ENCODE measurements around the gene LRRN3.

Gene LRRN3

GRCh38 chr7:111077001-111077400, 13.9 kb upstream of the LRRN3 start:
- no peak for DNase-seq (ENCODE audit: low spot score)
- no peak for FAIRE-seq

DNA sequence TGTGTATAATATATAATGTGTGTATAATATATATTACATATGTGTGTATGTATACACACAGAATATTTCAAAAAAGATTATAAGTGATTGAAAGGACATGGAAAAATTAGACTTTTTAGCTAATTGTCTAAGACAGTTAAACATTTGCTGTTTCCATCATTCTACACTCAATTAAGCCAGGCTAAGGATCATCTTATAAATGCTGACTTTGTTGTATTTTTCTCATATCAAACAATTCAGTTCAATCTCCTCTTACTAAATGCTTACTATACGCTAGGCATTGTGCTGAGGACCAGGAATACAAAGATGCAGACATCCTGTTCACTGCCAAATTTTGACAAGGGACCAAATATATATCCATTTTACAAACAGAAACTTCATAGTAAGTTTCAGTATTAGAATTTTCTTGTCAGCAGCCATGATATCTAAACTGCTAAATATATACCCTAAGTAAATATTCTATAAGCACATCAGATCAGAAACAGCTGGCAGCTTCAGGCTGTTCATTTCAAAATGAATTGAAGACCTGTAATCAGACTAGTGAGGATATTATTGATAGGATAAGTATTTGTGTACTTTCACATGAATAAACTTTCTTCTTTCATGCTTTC, 10.3 kb upstream of the LRRN3 start:
- FAIRE-seq: no peak

DNA sequence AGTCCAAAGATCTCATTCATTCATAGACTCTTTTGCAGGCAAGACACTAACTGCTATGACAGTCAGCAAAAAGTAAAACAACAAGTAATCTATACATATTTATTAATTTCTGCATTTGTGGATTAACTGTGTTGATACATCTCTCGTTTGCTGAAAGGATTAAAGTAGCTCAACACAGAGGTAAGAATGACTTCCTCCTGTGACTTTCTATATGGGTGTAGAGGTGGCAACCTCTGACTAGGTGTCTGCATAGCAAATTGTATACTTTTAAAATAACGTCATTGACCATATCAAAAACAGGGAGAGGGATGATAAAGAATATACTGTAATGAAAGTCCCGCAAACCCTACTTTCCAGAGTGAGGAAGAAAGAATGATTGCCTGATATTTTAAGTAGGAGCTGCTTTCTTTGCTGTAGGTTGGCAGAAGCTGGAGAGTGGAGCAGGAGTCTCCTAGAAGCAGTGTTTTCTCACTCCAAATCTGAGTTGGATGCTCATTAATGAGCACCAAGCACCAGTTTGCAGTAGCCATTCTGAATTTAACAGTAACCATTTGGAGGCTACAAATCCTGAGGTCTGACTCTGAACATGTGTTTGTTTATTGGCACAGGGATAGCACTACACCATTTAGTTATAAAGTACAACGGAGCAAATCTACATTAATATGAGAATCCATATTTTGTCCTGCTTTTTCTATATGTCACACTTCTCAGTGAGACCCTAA, 9.2 kb upstream of the LRRN3 start:
- no peak for DNase-seq (ENCODE audit: low spot score)
- no peak for FAIRE-seq

More for the DNA sequence above, 10.3 kb upstream of the LRRN3 start:
- no peak for DNase-seq (ENCODE audit: low spot score)

GRCh38 chr7:111082351-111082750, 8.6 kb upstream of the LRRN3 start:
- FAIRE-seq (no peak), DNase-seq (ENCODE audit: low spot score) (no peak)

- DNase-seq (ENCODE audit: low spot score) (no peak), FAIRE-seq (no peak)
Observed at GRCh38 chr7:111083413-111083812, 7.5 kb upstream of the LRRN3 start.

GRCh38 chr7:111085356-111085755, 5.6 kb upstream of the LRRN3 start:
- FAIRE-seq (no peak), DNase-seq (ENCODE audit: low spot score) (no peak)

DNA sequence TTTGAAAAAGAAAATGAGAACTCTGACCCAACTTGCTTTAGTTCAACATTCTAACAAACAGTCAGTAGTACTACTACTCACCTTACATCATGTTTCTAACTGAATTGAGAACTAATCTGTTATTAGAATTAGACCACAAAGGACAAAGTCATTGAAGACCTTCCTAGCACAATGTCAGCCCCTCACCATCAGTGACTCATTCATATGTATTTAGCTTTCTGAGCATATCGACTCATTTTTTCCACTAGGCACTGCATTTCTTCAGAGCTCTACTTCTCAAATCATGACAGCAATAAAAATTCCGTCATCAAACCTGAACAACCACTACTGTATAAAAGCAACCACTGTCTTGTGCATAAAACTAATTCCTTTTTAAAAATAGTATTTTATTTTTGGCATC, 4.4 kb upstream of the LRRN3 start:
- DNase-seq (ENCODE audit: low spot score) (no peak), FAIRE-seq (no peak)

GRCh38 chr7:111088328-111088727, 2.6 kb upstream of the LRRN3 start:
- DNase-seq (ENCODE audit: low spot score): no peak
- FAIRE-seq: no peak

DNA sequence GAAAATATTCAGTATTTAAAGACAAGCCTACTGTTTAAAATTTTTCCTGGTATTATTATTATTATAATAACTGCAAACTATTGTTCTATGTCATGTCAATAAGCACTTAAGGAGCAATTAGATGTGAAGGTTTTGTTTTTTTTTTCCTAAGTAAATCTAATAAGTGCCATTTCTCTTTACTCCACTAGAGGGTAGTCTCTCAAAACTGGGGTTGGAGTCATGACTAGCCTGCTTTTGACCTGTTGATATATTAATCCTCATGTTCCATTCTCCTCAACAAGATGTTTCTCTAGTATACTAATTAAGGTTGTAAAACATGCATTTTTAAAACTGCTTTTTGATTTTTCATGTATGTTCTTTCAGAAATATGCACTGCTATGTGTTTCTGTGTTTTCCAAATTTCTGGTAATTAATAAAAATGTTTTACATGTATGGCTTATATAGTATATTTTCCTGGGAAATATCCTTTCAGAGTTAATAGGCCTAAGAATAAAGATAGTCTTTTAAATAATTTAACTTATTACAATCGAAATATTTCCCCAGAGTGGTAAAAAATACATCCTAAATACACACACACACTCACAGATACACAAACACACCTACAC, 1.0 kb upstream of the LRRN3 start:
- peak; percentile 33 for DNase-seq (ENCODE audit: low spot score)
- FAIRE-seq: no peak

DNA sequence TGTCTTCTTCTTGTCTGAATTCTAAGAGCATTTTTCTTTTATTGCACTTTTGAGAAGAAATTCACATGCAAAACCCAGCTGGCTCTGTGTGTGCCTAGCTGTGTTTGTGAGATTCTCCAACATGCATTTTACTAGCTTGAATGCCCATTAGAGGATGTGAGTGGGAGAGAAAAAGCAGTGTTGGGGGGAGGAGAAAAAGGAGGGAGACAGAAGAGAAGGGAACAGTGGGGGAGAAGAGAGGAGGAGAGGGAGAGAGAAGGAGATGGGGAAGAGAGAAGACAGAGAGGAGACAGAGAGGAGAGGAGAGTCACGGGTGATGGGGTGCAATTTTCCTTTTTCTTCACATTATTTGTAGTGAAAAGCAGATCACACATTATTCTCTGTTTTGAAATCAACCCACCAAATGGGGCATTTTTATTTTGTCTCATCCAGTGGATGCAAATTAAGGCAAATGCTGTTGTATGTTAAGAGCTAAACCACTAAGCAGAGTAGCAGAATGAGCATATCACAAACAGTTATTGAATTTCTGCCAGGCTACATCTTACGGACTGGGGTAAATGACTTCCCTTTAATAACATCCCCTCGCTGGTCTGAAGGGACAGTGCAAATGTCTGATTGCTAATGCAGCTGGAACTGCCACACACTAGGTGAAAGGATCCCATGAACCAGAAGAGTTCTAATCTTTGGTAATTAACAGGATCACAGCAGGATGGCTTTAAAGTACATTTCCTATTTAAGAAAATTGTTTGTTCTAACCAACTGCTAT, 849 bp downstream of the LRRN3 start:
- no peak for DNase-seq (ENCODE audit: low spot score)
- FAIRE-seq: no peak

DNA sequence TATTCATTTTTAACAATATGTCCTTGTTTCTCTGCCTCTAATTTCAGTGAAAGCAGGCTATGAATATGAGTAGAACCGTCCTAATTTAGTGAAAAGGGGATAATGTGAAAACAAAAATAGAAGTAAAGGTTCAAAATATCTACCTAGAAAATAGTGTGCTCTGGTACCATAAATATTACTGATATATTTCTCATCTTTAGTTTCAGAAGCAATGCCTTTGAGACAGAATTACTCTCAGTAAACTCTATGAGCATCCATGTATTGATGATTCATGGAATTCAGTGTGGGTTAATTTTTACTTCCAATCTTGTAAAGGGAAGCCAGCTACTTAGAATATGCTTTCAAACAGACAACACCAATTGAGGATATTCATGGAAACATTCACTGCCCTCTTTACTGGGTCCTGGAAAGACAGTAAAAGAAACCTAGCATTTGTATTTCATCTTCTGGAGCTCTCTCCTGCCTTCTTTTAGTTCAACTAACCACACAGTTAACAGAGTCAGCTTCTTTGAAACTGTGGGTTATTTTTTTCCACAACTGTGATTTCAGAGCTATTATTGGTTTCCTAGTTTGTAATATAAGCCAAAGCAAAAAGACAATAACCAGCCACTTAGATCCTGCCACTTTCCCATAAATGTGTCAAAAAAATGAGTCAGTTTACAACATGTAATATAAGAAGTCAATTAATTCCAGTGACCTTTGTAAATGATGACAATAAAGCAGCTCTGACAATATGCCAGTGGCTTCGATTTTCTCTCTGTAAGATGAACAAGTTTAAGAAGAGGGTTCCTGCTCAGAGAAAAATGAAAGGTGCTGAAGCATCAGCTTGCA, 1.7 kb downstream of the LRRN3 start:
- FAIRE-seq: no peak
- DNase-seq (ENCODE audit: low spot score): no peak

GRCh38 chr7:111093496-111093895, 2.6 kb downstream of the LRRN3 start:
- FAIRE-seq (no peak), DNase-seq (ENCODE audit: low spot score) (no peak)

DNA sequence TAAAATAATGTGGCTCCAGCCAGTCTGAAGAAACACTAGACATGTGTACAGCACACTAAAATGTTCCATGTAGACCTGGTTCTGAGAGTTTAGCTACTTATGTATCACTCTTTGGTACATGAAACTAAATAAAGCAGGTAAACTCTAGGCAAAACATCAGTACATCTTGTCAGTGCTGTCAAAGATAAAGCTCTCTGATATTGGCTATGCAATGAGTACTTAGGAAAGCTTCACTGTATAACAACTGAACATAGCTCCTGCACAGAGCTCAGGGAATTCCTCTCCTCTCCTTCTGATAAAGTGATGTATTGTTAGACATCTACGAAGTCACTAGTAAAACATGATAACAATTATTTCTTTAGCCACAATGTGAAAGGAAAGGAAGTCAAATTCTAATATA, 3.5 kb downstream of the LRRN3 start:
- no peak for FAIRE-seq
- DNase-seq (ENCODE audit: low spot score): no peak

- DNase-seq (ENCODE audit: low spot score) (no peak), FAIRE-seq (no peak)
Observed at GRCh38 chr7:111096997-111097396, 6.1 kb downstream of the LRRN3 start.

DNA sequence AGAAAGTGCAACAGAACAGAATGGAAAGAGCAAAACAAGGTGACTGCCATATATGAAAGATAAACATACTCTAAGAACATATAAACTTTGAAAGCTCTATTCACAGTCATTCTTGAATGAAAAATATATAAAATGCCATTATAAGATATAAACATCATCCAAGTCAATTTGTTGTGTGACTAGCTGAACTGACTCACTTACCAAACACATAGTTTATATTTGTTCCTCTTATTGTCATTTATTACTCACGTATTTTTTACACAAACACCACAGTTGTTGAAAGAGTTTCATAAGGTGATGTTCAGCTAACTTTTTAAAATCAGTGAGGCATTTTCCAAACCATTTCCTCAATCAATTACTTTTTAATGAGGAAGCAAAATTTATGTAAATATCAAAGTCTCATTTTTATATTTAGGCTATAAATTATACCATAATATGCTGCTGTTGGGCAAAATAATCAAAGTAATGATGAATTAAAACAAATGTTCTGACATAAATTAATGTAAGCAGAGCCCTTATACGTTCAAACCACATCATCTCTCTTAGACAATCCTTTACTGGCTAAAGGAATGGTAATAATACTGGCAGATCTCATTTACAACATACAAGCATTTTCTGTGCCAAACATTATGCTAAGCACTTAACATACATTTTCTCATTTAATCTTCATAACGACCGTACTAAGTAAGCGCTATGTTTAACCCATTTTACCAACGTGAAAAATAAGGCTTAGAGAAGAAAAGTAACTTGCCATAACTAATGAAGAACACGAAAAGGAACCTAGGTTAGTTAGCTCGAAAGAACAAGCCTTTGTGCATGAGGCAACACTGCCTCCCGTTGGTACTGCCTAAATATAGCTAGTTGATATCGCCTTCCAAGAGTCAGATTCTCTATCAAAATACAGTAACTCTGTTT, 7.3 kb downstream of the LRRN3 start:
- DNase-seq (ENCODE audit: low spot score) (no peak), FAIRE-seq (no peak)

GRCh38 chr7:111098926-111099250, 8.0 kb downstream of the LRRN3 start:
- FAIRE-seq (no peak), DNase-seq (ENCODE audit: low spot score) (no peak)

DNA sequence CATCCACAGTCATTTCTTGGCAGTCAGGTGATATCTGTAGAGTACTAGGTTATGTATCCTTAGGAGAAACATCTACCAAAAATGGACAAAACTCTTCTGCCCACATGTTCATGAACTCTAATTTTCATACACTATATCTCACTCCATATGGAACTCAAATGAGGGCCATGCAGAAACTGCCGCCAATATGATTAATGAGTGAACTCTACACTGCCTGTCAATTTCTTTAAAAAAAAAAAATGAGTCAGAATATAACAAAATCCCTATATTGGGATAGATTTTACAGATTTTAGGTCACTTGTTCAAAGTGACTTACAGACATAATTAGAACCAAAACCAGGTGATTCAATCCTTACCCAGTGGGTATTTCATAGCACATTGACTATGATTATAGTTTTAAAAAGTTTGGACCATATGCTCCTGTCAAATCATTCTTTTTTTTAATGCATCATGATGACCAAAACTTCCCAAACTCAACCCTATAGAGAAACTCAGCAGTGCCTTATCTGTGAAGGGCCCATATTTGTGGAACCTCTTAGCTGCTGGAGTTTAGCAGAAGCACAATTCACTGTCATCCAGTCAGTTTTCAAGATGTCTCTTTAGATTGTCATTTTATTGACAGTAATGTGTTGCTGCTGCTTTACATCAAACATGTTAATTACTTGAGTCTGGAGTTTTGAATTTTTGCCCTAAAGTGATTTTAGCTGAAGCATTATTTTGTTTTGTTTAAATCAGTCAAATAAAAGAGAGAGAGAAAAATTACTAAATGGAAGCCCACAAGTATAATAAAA, 11.1 kb downstream of the LRRN3 start:
- FAIRE-seq (no peak), DNase-seq (ENCODE audit: low spot score) (no peak)

DNA sequence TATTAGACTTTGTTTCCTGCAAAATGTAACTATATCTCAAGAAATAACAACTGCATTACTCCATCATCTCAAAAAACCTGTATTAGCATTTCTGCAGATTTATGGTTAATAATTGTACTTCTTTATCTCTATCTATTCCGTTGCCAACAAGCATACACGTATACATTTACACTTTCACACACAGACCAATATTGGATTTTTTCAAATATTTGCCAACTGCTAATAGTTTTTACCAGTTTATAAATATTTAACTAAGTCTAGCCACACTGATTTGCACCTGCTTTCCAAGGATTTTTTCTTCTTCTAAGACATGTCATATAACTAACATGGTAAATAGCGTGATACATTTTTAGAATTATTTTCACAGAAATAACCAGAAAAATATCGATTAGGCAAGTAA, 12.2 kb downstream of the LRRN3 start:
- no peak for FAIRE-seq
- DNase-seq (ENCODE audit: low spot score): no peak

GRCh38 chr7:111103678-111104274, 12.8 kb downstream of the LRRN3 start:
- no peak for FAIRE-seq

More at GRCh38 chr7:111103678-111104274, 12.8 kb downstream of the LRRN3 start:
- DNase-seq (ENCODE audit: low spot score): no peak
